ENCODE data around the gene CYSTM1. TPM values are rescaled to one million over a fixed set of nuclear protein-coding genes. Genes with fewer than 3 reads are reported as not detected.

The CYSTM1 gene
- total RNA-seq, 1 donor from 2014 or later = 93.3 TPM

DNA sequence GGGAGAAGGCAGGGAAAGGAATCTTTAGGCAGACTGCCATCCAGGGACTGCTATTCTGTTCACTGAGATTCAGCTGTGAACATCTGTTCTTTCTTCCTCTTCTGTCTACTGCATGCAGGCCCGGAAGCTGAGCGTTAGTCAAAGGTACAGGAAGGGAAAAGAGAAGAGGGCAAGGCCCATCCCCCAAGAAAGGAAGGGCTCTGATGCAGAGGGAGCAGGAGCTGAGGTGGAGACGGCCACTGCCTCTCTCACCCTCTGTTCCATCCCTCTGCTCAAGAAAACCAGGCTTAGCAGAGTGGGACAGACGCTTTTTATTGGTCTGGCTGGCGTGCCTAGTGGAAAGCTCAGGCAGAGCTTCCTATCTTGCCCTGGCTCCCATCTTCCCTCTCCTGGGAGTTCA is 70.4 kb downstream of the CYSTM1 start:
- peak overlapping the region; percentile 92 for H3K27ac ChIP-seq (replicated peaks)
- H3K36me3 ChIP-seq = peaks cover 24% of the 10 kb centered on the region
- intact Hi-C loops (cut with micrococcal nuclease) = no loop called here
- H3K4me3 ChIP-seq = no peak overlapping the region
- peaks cover 95% of the 10 kb centered on the region for H3K4me1 ChIP-seq
- TF ChIP-seq, protein P1, sequence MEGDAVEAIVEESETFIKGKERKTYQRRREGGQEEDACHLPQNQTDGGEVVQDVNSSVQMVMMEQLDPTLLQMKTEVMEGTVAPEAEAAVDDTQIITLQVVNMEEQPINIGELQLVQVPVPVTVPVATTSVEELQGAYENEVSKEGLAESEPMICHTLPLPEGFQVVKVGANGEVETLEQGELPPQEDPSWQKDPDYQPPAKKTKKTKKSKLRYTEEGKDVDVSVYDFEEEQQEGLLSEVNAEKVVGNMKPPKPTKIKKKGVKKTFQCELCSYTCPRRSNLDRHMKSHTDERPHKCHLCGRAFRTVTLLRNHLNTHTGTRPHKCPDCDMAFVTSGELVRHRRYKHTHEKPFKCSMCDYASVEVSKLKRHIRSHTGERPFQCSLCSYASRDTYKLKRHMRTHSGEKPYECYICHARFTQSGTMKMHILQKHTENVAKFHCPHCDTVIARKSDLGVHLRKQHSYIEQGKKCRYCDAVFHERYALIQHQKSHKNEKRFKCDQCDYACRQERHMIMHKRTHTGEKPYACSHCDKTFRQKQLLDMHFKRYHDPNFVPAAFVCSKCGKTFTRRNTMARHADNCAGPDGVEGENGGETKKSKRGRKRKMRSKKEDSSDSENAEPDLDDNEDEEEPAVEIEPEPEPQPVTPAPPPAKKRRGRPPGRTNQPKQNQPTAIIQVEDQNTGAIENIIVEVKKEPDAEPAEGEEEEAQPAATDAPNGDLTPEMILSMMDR (IDR thresholded peaks at IDR 0.05; ENCODE audit: borderline replicate concordance) = no peak
- H3K9me3 ChIP-seq (replicated peaks) = no peaks in the 10 kb centered on the region
- DNase-seq = no peak
- H3K27me3 ChIP-seq (ENCODE audit: low read depth) = no peaks in the 10 kb centered on the region

DNA sequence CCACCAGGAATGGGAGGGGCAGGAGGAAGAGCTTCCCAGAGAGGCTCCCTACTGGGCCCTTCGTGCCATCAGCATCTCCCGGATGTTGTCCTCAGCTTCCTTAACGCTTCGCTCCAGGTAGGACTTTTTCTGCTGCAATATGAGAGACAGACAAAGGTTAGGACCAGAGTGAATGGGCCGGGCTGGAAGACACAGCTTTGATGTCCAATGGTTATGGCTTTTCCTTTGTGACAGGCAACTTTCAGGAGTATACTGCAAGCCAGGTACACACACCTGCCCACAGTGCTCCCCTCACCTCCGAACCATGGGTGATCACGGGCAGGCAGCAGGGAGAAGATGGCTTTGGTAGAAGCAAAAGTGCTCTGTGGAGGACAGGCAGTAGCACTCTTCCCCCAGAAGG is 70.9 kb downstream of the CYSTM1 start:
- peak overlapping the region; percentile 92 for H3K27ac ChIP-seq (replicated peaks)
- H3K27me3 ChIP-seq (ENCODE audit: low read depth) = no peaks in the 10 kb centered on the region
- DNase-seq = no peak
- no peaks in the 10 kb centered on the region for H3K9me3 ChIP-seq (replicated peaks)
- TF ChIP-seq, protein P1 (IDR thresholded peaks at IDR 0.05; ENCODE audit: borderline replicate concordance) = no peak
- no peak overlapping the region for H3K4me3 ChIP-seq
- peaks cover 24% of the 10 kb centered on the region for H3K36me3 ChIP-seq
- intact Hi-C loops (cut with micrococcal nuclease) = no loop called here
- peaks cover 95% of the 10 kb centered on the region for H3K4me1 ChIP-seq

DNA sequence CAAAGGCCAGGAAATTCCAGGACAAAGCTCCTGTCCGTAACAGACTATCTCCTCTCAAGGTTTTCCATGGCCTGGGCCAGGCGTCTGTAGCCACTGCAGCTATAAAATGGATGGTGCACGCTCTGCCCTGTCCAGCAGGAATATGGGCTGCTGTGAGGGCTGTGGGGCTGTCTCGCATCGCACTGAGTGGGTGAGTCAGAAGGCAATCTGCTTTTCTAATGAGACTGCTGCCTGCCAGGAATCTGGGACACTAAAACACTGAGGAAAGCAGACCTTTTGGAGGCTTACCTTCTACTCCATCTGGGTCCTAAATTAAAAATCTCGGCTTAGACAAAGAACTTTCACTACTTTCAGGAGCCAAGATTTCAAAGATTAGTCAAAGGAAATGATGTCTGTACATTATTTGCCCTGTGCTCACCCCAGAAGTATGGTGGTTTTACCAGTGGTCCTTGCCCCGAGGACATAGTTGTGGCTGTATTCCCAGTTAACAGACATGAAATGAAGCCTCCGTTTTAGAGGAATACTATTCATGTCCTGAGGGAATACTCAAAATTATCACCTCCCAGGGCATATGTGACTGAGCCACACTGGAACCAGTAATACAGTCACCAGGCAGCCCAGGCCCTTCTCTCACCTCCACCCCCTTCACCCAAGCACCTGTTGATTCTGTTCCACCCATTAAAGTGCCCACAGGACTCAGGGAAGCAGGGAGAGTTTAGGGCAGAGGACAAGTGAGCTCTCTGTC is 71.6 kb downstream of the CYSTM1 start:
- H3K27ac ChIP-seq (replicated peaks) = peak overlapping the region; percentile 92
- DNase-seq = peak; percentile 47
- H3K36me3 ChIP-seq = peaks cover 24% of the 10 kb centered on the region
- no peaks in the 10 kb centered on the region for H3K9me3 ChIP-seq (replicated peaks)
- no peak overlapping the region for H3K4me3 ChIP-seq
- H3K4me1 ChIP-seq = peaks cover 95% of the 10 kb centered on the region
- no peaks in the 10 kb centered on the region for H3K27me3 ChIP-seq (ENCODE audit: low read depth)
- intact Hi-C loops (cut with micrococcal nuclease) = no loop called here
- TF ChIP-seq, protein P1 (IDR thresholded peaks at IDR 0.05; ENCODE audit: borderline replicate concordance) = no peak

DNA sequence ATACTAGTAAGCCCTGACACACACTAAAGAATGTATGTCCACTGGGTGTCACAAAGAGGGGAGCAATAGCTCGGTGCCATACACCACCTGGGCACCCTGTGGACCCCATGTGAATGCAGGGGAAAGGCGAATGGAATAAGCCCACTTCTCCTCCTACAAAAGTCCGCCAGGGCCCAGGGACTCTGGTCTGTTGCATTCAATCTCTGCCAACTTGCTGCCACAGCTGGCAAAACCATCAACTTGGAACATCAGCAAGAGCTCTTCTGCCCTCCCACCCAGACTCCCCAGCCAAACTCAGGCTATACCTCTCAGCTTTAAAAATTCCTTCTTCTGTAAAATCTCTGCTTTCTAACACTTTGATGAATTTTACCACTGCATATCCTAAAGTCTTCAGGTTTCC is 73.4 kb downstream of the CYSTM1 start:
- Histone ChIP-seq H3K4me3 (no peak overlapping the region), H3K4me1 (peaks cover 95% of the 10 kb centered on the region), H3K27ac (replicated peaks) (no peak overlapping the region), H3K27me3 (ENCODE audit: low read depth) (no peaks in the 10 kb centered on the region), H3K36me3 (peaks cover 24% of the 10 kb centered on the region), H3K9me3 (replicated peaks) (no peaks in the 10 kb centered on the region)
- no peak for DNase-seq
- intact Hi-C loops (cut with micrococcal nuclease) = no loop called here
- TF ChIP-seq, protein P1 (IDR thresholded peaks at IDR 0.05; ENCODE audit: borderline replicate concordance) = no peak

DNA sequence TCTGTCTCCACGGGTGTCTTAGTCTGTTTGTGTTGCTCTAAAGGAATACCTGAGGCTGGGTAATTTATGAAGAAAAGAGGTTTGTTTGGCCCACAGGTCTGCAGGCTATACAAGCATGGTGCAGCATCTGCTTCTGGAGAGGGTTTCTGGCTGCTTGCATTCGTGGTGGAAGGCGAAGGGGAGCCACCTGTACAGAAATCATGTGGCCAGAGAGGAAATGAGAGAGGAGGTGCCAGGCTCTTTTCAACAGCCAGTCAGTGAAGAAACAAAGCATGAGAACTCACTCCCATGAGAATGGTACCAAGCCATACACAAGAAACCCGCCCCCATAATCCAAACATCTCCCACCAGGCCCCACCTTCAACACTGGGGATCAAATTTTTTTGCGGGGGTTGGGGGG is 74.5 kb downstream of the CYSTM1 start:
- peaks cover 95% of the 10 kb centered on the region for H3K4me1 ChIP-seq

More for the DNA sequence above, 74.5 kb downstream of the CYSTM1 start:
- Histone ChIP-seq H3K27me3 (ENCODE audit: low read depth) (no peaks in the 10 kb centered on the region), H3K27ac (replicated peaks) (no peak overlapping the region), H3K9me3 (replicated peaks) (no peaks in the 10 kb centered on the region), H3K36me3 (peaks cover 22% of the 10 kb centered on the region), H3K4me3 (no peak overlapping the region)
- TF ChIP-seq, protein P1 (IDR thresholded peaks at IDR 0.05; ENCODE audit: borderline replicate concordance) = no peak
- intact Hi-C loops (cut with micrococcal nuclease) = no loop called here
- no peak for DNase-seq

Measured in left ventricle myocardium inferior (tissue), 1 donor.